H1 (cell line): ENCODE measurements around the gene SPATS2L. TPM values are rescaled to one million over a fixed set of nuclear protein-coding genes. Genes with fewer than 3 reads are reported as not detected.
A peak's percentile ranks its signal among the peaks of the same experiment; 100 is the strongest.

Experiments used
- CTCF ChIA-PET: fragments of 300-600 bp; sonication (Branson Sonifier 250); formaldehyde crosslinking; loops from one replicate; lab custom pipeline; 2021; ENCODE audit not compliant: partially characterized antibody; lab: Charles Lee
- POLR2A ChIA-PET: fragments of 300-600 bp; sonication (Branson Sonifier 250); formaldehyde crosslinking; loops from one replicate; lab custom pipeline; 2021; ENCODE audit warnings: inconsistent platforms; ENCODE audit not compliant: partially characterized antibody; lab: Charles Lee
- DNase-seq, 2 experiments: peaks; one replicate each; pipeline versions ENCODE4 v3.0.0 to v3.0.0-alpha.2; 2010 to 2022; ENCODE audit warnings: low spot score in 2 of 2, low read depth in 1 of 2, mixed read lengths in 1 of 2
- FAIRE-seq: peaks from 2 replicates; lab custom pipeline; 2011; peaks lifted over from hg19 to GRCh38; lab: Jason Lieb, UNC
- H2AFZ ChIP-seq: 2 replicates; pipeline ENCODE4 v1.8.1; 2012; ENCODE audit warnings: low read length, inconsistent platforms
- H2AK5ac ChIP-seq: 2 replicates; pipeline ENCODE4 v1.6.1; 2013; ENCODE audit warnings: low read depth, low read length
- H2BK120ac ChIP-seq: replicated peaks from 2 replicates; pipeline ENCODE3; 2013; ENCODE audit warnings: low read depth, low read length, inconsistent platforms
- H2BK12ac ChIP-seq: 2 replicates; pipeline ENCODE4 v1.6.1; 2013; ENCODE audit warnings: low read depth, low read length
- H2BK15ac ChIP-seq: 2 replicates; pipeline ENCODE4 v1.6.1; 2013; ENCODE audit warnings: low read length
- H2BK20ac ChIP-seq: 2 replicates; pipeline ENCODE4 v1.6.1; 2013; ENCODE audit warnings: low read length
- H2BK5ac ChIP-seq: 2 replicates; pipeline ENCODE4 v1.6.1; 2013; ENCODE audit warnings: low read depth, low read length
- H3K14ac ChIP-seq: 2 replicates; pipeline ENCODE4 v1.6.1; 2013; ENCODE audit warnings: inconsistent platforms; ENCODE audit not compliant: insufficient read length
- H3K18ac ChIP-seq: 2 replicates; pipeline ENCODE4 v1.6.1; 2013; ENCODE audit warnings: low read length; ENCODE audit errors: extremely low read depth
- H3K23ac ChIP-seq: 2 replicates; pipeline ENCODE4 v1.6.1; 2013; ENCODE audit warnings: inconsistent platforms; ENCODE audit not compliant: insufficient read length
- H3K23me2 ChIP-seq: 2 replicates; pipeline ENCODE4 v1.6.1; 2013; ENCODE audit warnings: low read depth, low read length
- H3K27ac ChIP-seq: 2 replicates; pipeline ENCODE4 v1.6.1; 2011; ENCODE audit warnings: low read depth, low read length, inconsistent platforms
- H3K27me3 ChIP-seq, 4 experiments: replicated peaks in 1 of 4; 1 replicate in 1 of 4; 2 replicates in 3 of 4; pipeline versions ENCODE4 v1.6.1 to v1.8.1; 2011 to 2013; ENCODE audit warnings: low read length in 3 of 4, mild to moderate bottlenecking in 3 of 4, inconsistent platforms in 2 of 4, mixed read lengths in 2 of 4, moderate library complexity in 1 of 4; ENCODE audit not compliant: control insufficient read depth in 3 of 4, insufficient read depth in 3 of 4; ENCODE audit errors: extremely low read depth in 1 of 4
- H3K36me3 ChIP-seq, 4 experiments: 2 replicates each; pipeline versions ENCODE4 v1.6.1 to v1.8.1; 2011 to 2013; ENCODE audit warnings: mild to moderate bottlenecking in 4 of 4, low read length in 3 of 4, moderate library complexity in 2 of 4, control low read depth in 1 of 4, inconsistent platforms in 1 of 4; ENCODE audit not compliant: insufficient read depth in 4 of 4, control insufficient read depth in 2 of 4
- H3K4ac ChIP-seq: replicated peaks from 2 replicates; pipeline ENCODE3; 2013; ENCODE audit warnings: low read length, low read depth, mixed read lengths, inconsistent platforms; ENCODE audit not compliant: insufficient read length
- H3K4me1 ChIP-seq, 4 experiments: replicated peaks in 1 of 4; 1 replicate in 1 of 4; 2 replicates in 3 of 4; pipeline versions ENCODE4 v1.6.1 to v1.8.1; 2011 to 2013; ENCODE audit warnings: low read length in 3 of 4, inconsistent platforms in 2 of 4, mixed read lengths in 1 of 4; ENCODE audit not compliant: insufficient read depth in 4 of 4, control insufficient read depth in 3 of 4
- H3K4me2 ChIP-seq, 2 experiments: 2 replicates each; pipeline versions ENCODE4 v1.6.1 to v1.8.1; 2011 to 2013; ENCODE audit warnings: low read depth in 2 of 2, low read length in 2 of 2, control low read depth in 1 of 2, inconsistent platforms in 1 of 2, mild to moderate bottlenecking in 1 of 2; ENCODE audit not compliant: insufficient read depth in 1 of 2
- H3K4me3 ChIP-seq, 4 experiments: fragments of 200-600, 300-600 bp in 1 of 4; sonication (generic), shearing (Covaris generic), sonication (Bioruptor Twin) in 1 of 4; 2 replicates each; pipeline versions ENCODE4 v1.5.1 to v1.8.1; 2011 to 2016; ENCODE audit warnings: low read length in 4 of 4, low read depth in 3 of 4, control low read depth in 2 of 4, inconsistent platforms in 2 of 4, mild to moderate bottlenecking in 2 of 4, mixed read lengths in 1 of 4, moderate library complexity in 1 of 4; ENCODE audit not compliant: insufficient read depth in 2 of 4; ENCODE audit errors: extremely low read depth in 1 of 4
- H3K56ac ChIP-seq: replicated peaks from 2 replicates; pipeline ENCODE3; 2013; ENCODE audit warnings: low read depth, mild to moderate bottlenecking, mixed read lengths, low read length, inconsistent platforms; ENCODE audit not compliant: insufficient read length
- H3K79me1 ChIP-seq: 2 replicates; pipeline ENCODE4 v1.6.1; 2013; ENCODE audit warnings: low read depth, low read length, control low read depth
- H3K79me2 ChIP-seq, 2 experiments: 2 replicates each; pipeline versions ENCODE4 v1.6.1 to v1.8.1; 2012 to 2013; ENCODE audit warnings: low read length in 2 of 2, mild to moderate bottlenecking in 2 of 2, inconsistent platforms in 1 of 2; ENCODE audit not compliant: insufficient read depth in 2 of 2, control insufficient read depth in 1 of 2
- H3K9ac ChIP-seq, 4 experiments: replicated peaks in 1 of 4; 1 replicate in 1 of 4; 2 replicates in 3 of 4; pipeline versions ENCODE4 v1.6.1 to v1.8.1; 2011 to 2013; ENCODE audit warnings: low read depth in 3 of 4, low read length in 3 of 4, control low read depth in 2 of 4, mild to moderate bottlenecking in 2 of 4, moderate library complexity in 2 of 4, inconsistent platforms in 1 of 4; ENCODE audit errors: extremely low read depth in 1 of 4
- H3K9me3 ChIP-seq, 2 experiments: 2 replicates each; pipeline versions ENCODE4 v1.6.1 to v1.8.1; 2012 to 2013; ENCODE audit warnings: mild to moderate bottlenecking in 2 of 2, moderate library complexity in 2 of 2, control low read depth in 1 of 2, inconsistent platforms in 1 of 2, low read depth in 1 of 2, low read length in 1 of 2, mixed read lengths in 1 of 2; ENCODE audit not compliant: insufficient read depth in 2 of 2
- H4K20me1 ChIP-seq, 2 experiments: replicated peaks in 1 of 2; 2 replicates each; pipeline versions ENCODE3 to v1.8.1; 2011 to 2013; ENCODE audit warnings: inconsistent platforms in 2 of 2, low read length in 2 of 2, mild to moderate bottlenecking in 1 of 2; ENCODE audit not compliant: insufficient read depth in 2 of 2, control insufficient read depth in 1 of 2
- H4K5ac ChIP-seq: 2 replicates; pipeline ENCODE4 v1.6.1; 2013; ENCODE audit warnings: low read length, low read depth, mixed read lengths, inconsistent platforms; ENCODE audit not compliant: insufficient read length
- H4K8ac ChIP-seq: 2 replicates; pipeline ENCODE4 v1.8.0; 2013; ENCODE audit warnings: mild to moderate bottlenecking, moderate library complexity, low read length, inconsistent platforms; ENCODE audit not compliant: insufficient read depth; ENCODE audit errors: extremely low read depth
- H4K91ac ChIP-seq: replicated peaks from 2 replicates; pipeline ENCODE3; 2013; ENCODE audit warnings: low read length, mixed read lengths, inconsistent platforms; ENCODE audit not compliant: insufficient read length
- BRCA1 ChIP-seq: IDR thresholded peaks from 2 replicates; pipeline ENCODE4 v1.6.1; 2012; ENCODE audit warnings: low read depth, low read length, improper control_type of control experiment
- HDAC2 ChIP-seq, 2 experiments: fragments of 300-600 bp in 1 of 2; sonication (generic) in 1 of 2; IDR thresholded peaks; 2 replicates each; pipeline ENCODE4 v1.6.1; 2011 to 2012; ENCODE audit warnings: low read depth in 2 of 2, low read length in 2 of 2, mild to moderate bottlenecking in 2 of 2, moderate library complexity in 2 of 2, borderline replicate concordance in 1 of 2, inconsistent platforms in 1 of 2
- MAFK ChIP-seq: IDR thresholded peaks from 2 replicates; pipeline ENCODE4 v1.6.1; 2012; ENCODE audit warnings: low read depth, mild to moderate bottlenecking, improper control_type of control experiment, low read length
- NANOG ChIP-seq: IDR thresholded peaks from 2 replicates; pipeline ENCODE4 v1.6.1; 2011; ENCODE audit warnings: low read length, low read depth, mild to moderate bottlenecking, inconsistent platforms; ENCODE audit not compliant: insufficient read depth, poor library complexity, severe bottlenecking
- NRF1 ChIP-seq: IDR thresholded peaks from 2 replicates; pipeline ENCODE4 v1.6.1; 2011; ENCODE audit warnings: mild to moderate bottlenecking, low read depth, low read length, improper control_type of control experiment
- POLR2A ChIP-seq, 2 experiments: IDR thresholded peaks; 1 replicate in 1 of 2; 2 replicates in 1 of 2; pipeline ENCODE4 v1.6.1; 2011; ENCODE audit warnings: low read depth in 2 of 2, low read length in 2 of 2, mild to moderate bottlenecking in 2 of 2; ENCODE audit errors: control extremely low read depth in 1 of 2
- SIN3A ChIP-seq, 2 experiments: IDR thresholded peaks in 1 of 2; conservative IDR thresholded peaks in 1 of 2; 2 replicates each; pipeline ENCODE4 v1.6.1; 2011 to 2012; ENCODE audit warnings: low read length in 2 of 2, improper control_type of control experiment in 1 of 2, low read depth in 1 of 2, mild to moderate bottlenecking in 1 of 2
- SIX5 ChIP-seq: IDR thresholded peaks from 2 replicates; pipeline ENCODE4 v1.6.1; 2011; ENCODE audit warnings: mild to moderate bottlenecking, low read depth, low read length
- SP1 ChIP-seq: IDR thresholded peaks from 2 replicates; pipeline ENCODE4 v1.6.1; 2011; ENCODE audit warnings: low read depth, low read length
- TEAD4 ChIP-seq: IDR thresholded peaks from 2 replicates; pipeline ENCODE4 v1.6.1; 2012; ENCODE audit warnings: low read depth, low read length, inconsistent platforms, mixed read lengths
- YY1 ChIP-seq: IDR thresholded peaks from 2 replicates; pipeline ENCODE4 v1.6.1; 2011; ENCODE audit warnings: low read depth, mild to moderate bottlenecking, low read length
- WGBS, 2 experiments: shearing (Covaris generic) in 1 of 2; methylation state at CpG; one replicate each; pipeline versions ENCODE4 v1.1.6 to v1.1.7; 2013 to 2015; ENCODE audit warnings: low lambda C conversion rate in 2 of 2, mixed read lengths in 2 of 2, inconsistent platforms in 1 of 2, low coverage in 1 of 2, missing lambda C conversion rate in 1 of 2; ENCODE audit not compliant: insufficient replicate concordance in 2 of 2, insufficient coverage in 1 of 2, insufficient read length in 1 of 2; ENCODE audit errors: extremely low coverage in 1 of 2, missing lambda C conversion rate in 1 of 2; 5-methylcytosine and 5-hydroxymethylcytosine counted together
- polyA plus RNA-seq, 7 experiments: library from polyadenylated mRNA; depleted of rRNA in 3 of 7; stranded (reverse) in 5 of 7; unstranded in 2 of 7; fragments of >200 nt in 5 of 7; fragments of 200-250 nt in 2 of 7; gene quantifications; 1 replicate in 5 of 7; 2 replicates in 1 of 7; 4 replicates in 1 of 7; pipeline versions ENCODE4 v1.2.1 to v1.2.3, GENCODE V29; 2011 to 2013; ENCODE audit warnings: missing spikeins in 2 of 7, mixed read lengths in 2 of 7
- total RNA-seq: library from RNA; stranded (reverse); fragmentation: NEBNext Ultra II Directional; extraction: Animal tissue kit (Norgen Biotek cat#: 25700); gene quantifications from 2 replicates; pipeline ENCODE4 v1.2.1, GENCODE V29; 2021

The SPATS2L gene
- total and polyA plus RNA-seq, 2 of the 8 experiments (the other 6 are each of a cell fraction or from before 2014, with no cell fraction given) = 67.3 to 189 TPM

- Histone ChIP-seq H3K23ac (no peak overlapping the region), H3K36me3 (no peaks in the 10 kb centered on the region), H3K18ac (no peak overlapping the region), H3K4me3 (peak overlapping the region in 1 of 4 experiments; percentile 39; a peak in 1 of 8 replicates), H2BK15ac (no peak overlapping the region), H4K20me1 (no peaks in the 10 kb centered on the region), H3K27ac (no peak overlapping the region), H4K5ac (peak overlapping the region; percentile 76), H3K4ac (no peak overlapping the region), H3K23me2 (no peaks in the 10 kb centered on the region), H2AK5ac (no peak overlapping the region), H3K27me3 (no peaks in the 10 kb centered on the region), H3K9ac (no peak overlapping the region), H3K79me2 (peaks cover 0 to 90% of the 10 kb centered on the region in 2 experiments; a peak in 3 of 4 replicates), H3K14ac (no peak overlapping the region), H3K4me2 (peak overlapping the region; percentile 20 to 53; a peak in 3 of 4 replicates), H3K9me3 (no peaks in the 10 kb centered on the region), H2BK12ac (no peak overlapping the region), H4K8ac (no peak overlapping the region), H2BK20ac (no peak overlapping the region), H3K4me1 (peaks cover 15 to 38% (median 34%) of the 10 kb centered on the region in 4 experiments), H2BK5ac (no peak overlapping the region), H2BK120ac (no peak overlapping the region), H3K56ac (no peak overlapping the region), H3K79me1 (peaks cover 4% of the 10 kb centered on the region; the same call in 1 of the 2 replicates), H2AFZ (no peak overlapping the region), H4K91ac (no peak overlapping the region)
- ChIA-PET POLR2A (interaction anchor here (1.4 kb wide), 2 partner anchors 11 to 20 kb away, joined by 3 to 4 read pairs; no protein-coding TSS in a partner anchor), CTCF (interaction anchor here (2.3 kb wide), 1 partner anchor 398 kb away, joined by 8 read pairs; no protein-coding TSS in a partner anchor)
- DNase-seq = no peak
- 52% methylated on average over 6 of the region's 6 CpGs; no CpG with 5 or more reads in 1 of the 2 experiments for WGBS, 2 experiments
- FAIRE-seq = peak; percentile 42
- TF ChIP-seq POLR2A (IDR thresholded peaks at IDR 0.05; ENCODE audit: control extremely low read depth in 1 of 2, low read depth in 2 of 2, low read length in 2 of 2) (0 out of 3 replicates have a peak, but pooled peaks of 1 of the 2 experiments have one; percentile 27), MAFK (no peak), NANOG (peak; percentile 20), BRCA1 (no peak), SP1 (no peak), NRF1 (no peak), TEAD4 (no peak), SIN3A (conservative IDR thresholded peaks at IDR 0.05 in 1 of 2, IDR thresholded peaks at IDR 0.05 in 1 of 2; ENCODE audit: low read depth in 1 of 2, low read length in 2 of 2) (no peak), HDAC2 (IDR thresholded peaks at IDR 0.05; ENCODE audit: borderline replicate concordance in 1 of 2, low read depth in 2 of 2, low read length in 2 of 2) (no peak), SIX5 (no peak), YY1 (no peak)
These were observed 76.4 kb downstream of the SPATS2L start for GRCh38 chr2:200382874-200383273.
